ENCODE measurements around the gene NPTX1.

NPTX1 gene

GRCh38 chr17:80503921-80504320 is 27.5 kb upstream of the NPTX1 start:
- DNase-seq, result no peak

- DNase-seq, result no peak
Observed at GRCh38 chr17:80503031-80503430, 26.6 kb upstream of the NPTX1 start.

- DNase-seq, result no peak
Observed at GRCh38 chr17:80502578-80502877, 26.1 kb upstream of the NPTX1 start.

- DNase-seq, result no peak
Observed at GRCh38 chr17:80501741-80502577, 25.6 kb upstream of the NPTX1 start.

- DNase-seq, result no peak
Observed at GRCh38 chr17:80499961-80500665, 23.7 kb upstream of the NPTX1 start.

GRCh38 chr17:80499560-80499959 is 23.2 kb upstream of the NPTX1 start:
- no peak for DNase-seq

GRCh38 chr17:80498920-80499410 is 22.6 kb upstream of the NPTX1 start:
- no peak for DNase-seq

- DNase-seq, result no peak
Observed at GRCh38 chr17:80498242-80498919, 22.0 kb upstream of the NPTX1 start.

- no peak for DNase-seq
Observed at GRCh38 chr17:80497726-80498241, 21.4 kb upstream of the NPTX1 start.

- DNase-seq, result no peak
Observed at GRCh38 chr17:80494547-80494946, 18.1 kb upstream of the NPTX1 start.

- DNase-seq, result no peak
Observed at GRCh38 chr17:80492343-80493136, 16.1 kb upstream of the NPTX1 start.

GRCh38 chr17:80491478-80492342 is 15.3 kb upstream of the NPTX1 start:
- DNase-seq, result no peak

- no peak for DNase-seq
Observed at GRCh38 chr17:80487511-80487910, 11.1 kb upstream of the NPTX1 start.

GRCh38 chr17:80486692-80487091 is 10.3 kb upstream of the NPTX1 start:
- DNase-seq, result no peak

GRCh38 chr17:80485846-80486245 is 9.4 kb upstream of the NPTX1 start:
- no peak for DNase-seq

- DNase-seq, result no peak
Observed at GRCh38 chr17:80482555-80483308, 6.3 kb upstream of the NPTX1 start.

- DNase-seq, result no peak
Observed at GRCh38 chr17:80482058-80482318, 5.6 kb upstream of the NPTX1 start.

GRCh38 chr17:80481284-80482057 is 5.1 kb upstream of the NPTX1 start:
- no peak for DNase-seq

GRCh38 chr17:80480248-80480647 is 3.8 kb upstream of the NPTX1 start:
- DNase-seq, result no peak

GRCh38 chr17:80479246-80479566 is 2.8 kb upstream of the NPTX1 start:
- DNase-seq, result no peak

Measured in stimulated activated CD4-positive, alpha-beta T cell treated with anti-CD3 and anti-CD28 coated beads, Interleukin-4, amount 100 ng/mL, for 1 hour (primary cell).